ENCODE data around the gene NUBPL. TPM values are rescaled to one million over a fixed set of nuclear protein-coding genes. Genes with fewer than 3 reads are reported as not detected.
A peak's percentile ranks its signal among the peaks of the same experiment; 100 is the strongest.

The NUBPL gene
- total and polyA plus RNA-seq, 5 donors from 2014 or later, result 4.2 to 9.9 (median 7.8) TPM

DNA sequence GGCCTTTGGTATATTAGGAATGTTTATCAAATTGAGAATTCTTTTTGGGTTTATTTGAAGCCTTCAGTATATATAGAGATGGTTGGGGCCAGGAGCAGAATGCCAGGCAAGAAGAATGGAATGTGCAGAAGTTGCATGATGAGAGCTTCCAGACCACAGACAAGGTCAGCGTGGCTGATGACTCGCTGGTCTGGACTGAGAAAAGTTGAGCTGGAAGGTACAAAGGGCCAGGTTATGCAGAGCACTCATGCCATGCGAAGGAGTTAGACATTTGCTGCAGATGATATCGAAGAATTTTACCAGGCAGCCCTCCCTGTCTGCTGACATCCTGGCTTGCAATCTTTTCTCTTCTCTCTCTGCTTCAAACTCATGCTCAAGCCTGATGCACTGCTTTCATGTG, 319.7 kb downstream of the NUBPL start:
- H3K27ac ChIP-seq (ENCODE audit: insufficient read depth, low read length, poor library complexity, severe bottlenecking), result no peak overlapping the region
- no peak overlapping the region for H3K4me3 Mint-ChIP-seq
- peaks cover 4% of the 10 kb centered on the region for H3K27me3 Mint-ChIP-seq
- H3K27me3 ChIP-seq (ENCODE audit: control insufficient read depth, insufficient read depth, low read length), result no peaks in the 10 kb centered on the region
- H3K4me3 ChIP-seq (ENCODE audit: low read depth, low read length), result no peak overlapping the region
- no peak for DNase-seq
- H3K4me1 ChIP-seq (ENCODE audit: control insufficient read depth, insufficient read depth, low read length, poor library complexity, severe bottlenecking), result no peaks in the 10 kb centered on the region
- no peak for ATAC-seq (ENCODE audit: low read depth in 2 of 2)
- no peaks in the 10 kb centered on the region for H3K36me3 ChIP-seq (ENCODE audit: control insufficient read depth, insufficient read depth, low read length)
- peaks cover 0 to 2% (median 0%) of the 10 kb centered on the region in 7 donors for H3K9me3 Mint-ChIP-seq
- no peaks in the 10 kb centered on the region for H3K9me3 ChIP-seq (ENCODE audit: control insufficient read depth in 2 of 2, low read length in 2 of 2)
- H3K36me3 Mint-ChIP-seq, result no peaks in the 10 kb centered on the region
- peaks cover 0 to 2% (median 0%) of the 10 kb centered on the region in 4 donors for H3K4me1 Mint-ChIP-seq
- H3K27ac Mint-ChIP-seq, result peak overlapping the region in 1 of 3 donors; percentile 3

DNA sequence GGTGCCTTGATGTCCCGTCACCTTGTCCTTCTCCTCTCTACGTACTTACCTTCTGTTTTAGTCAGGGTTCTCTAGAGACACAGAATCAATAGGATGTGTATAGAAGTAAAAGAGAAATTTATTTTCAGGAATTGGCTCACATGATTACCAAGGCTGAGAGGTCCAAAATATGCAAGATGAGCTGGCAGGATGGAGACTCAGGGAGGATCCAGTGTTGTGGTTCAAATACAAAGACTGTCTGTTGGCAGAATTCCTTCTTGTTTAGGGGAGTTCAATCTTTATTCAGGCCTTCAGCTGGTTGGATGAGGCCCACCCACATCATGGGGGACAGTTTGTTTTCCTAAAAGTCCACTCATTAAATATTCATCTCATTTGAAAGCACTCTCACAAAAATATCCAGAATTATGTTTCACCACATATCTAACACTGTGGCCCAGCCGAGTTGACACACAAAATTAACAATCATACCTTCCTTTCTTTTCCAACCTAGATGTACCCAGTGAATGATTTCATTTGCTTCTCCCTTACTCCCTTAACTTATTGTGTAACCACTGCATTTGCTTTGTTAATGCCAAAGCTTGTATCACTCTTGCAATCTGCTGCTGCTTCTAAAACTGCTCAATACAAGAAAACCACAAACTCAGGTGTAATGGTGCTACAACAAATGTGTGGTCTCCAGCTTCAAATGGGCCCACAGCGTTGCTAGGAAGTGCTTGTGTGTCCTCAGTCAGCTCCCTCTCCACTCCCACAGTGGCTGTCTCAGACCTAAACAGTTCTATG, 320.5 kb downstream of the NUBPL start:
- no peak overlapping the region for H3K4me3 ChIP-seq (ENCODE audit: low read depth, low read length)
- Mint-ChIP-seq H3K36me3 (no peaks in the 10 kb centered on the region), H3K27ac (no peak overlapping the region), H3K4me3 (no peak overlapping the region), H3K27me3 (peaks cover 4% of the 10 kb centered on the region), H3K4me1 (peaks cover 0 to 2% (median 0%) of the 10 kb centered on the region in 4 donors), H3K9me3 (peaks cover 0 to 2% (median 0%) of the 10 kb centered on the region in 7 donors)
- ATAC-seq (ENCODE audit: low read depth in 2 of 2) (no peak), DNase-seq (no peak)
- no peaks in the 10 kb centered on the region for H3K4me1 ChIP-seq (ENCODE audit: control insufficient read depth, insufficient read depth, low read length, poor library complexity, severe bottlenecking)
- H3K27ac ChIP-seq (ENCODE audit: insufficient read depth, low read length, poor library complexity, severe bottlenecking), result no peak overlapping the region
- no peaks in the 10 kb centered on the region for H3K27me3 ChIP-seq (ENCODE audit: control insufficient read depth, insufficient read depth, low read length)
- no peaks in the 10 kb centered on the region for H3K9me3 ChIP-seq (ENCODE audit: control insufficient read depth in 2 of 2, low read length in 2 of 2)
- no peaks in the 10 kb centered on the region for H3K36me3 ChIP-seq (ENCODE audit: control insufficient read depth, insufficient read depth, low read length)

DNA sequence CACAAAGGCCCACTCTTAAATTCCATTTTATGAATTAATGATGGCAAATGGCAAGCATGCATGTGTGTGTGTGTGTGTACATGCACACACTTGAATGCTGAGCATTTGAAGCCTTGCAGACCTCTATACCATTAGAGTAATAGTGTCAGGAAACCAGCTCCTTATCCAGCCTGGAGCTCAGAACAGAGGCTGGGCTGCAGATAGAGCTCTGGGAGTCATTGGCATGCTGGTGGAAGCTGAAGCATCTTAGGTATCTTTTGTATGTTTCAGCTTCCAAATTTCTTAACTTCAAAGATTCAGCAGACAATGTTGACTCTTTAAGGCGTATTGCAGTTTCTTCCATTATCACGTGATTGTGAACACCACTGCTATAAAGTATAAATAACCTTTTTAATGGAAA, 323.0 kb downstream of the NUBPL start:
- Histone ChIP-seq H3K4me1 (ENCODE audit: control insufficient read depth, insufficient read depth, low read length, poor library complexity, severe bottlenecking) (no peaks in the 10 kb centered on the region), H3K27me3 (ENCODE audit: control insufficient read depth, insufficient read depth, low read length) (no peaks in the 10 kb centered on the region), H3K27ac (ENCODE audit: insufficient read depth, low read length, poor library complexity, severe bottlenecking) (no peak overlapping the region), H3K36me3 (ENCODE audit: control insufficient read depth, insufficient read depth, low read length) (no peaks in the 10 kb centered on the region), H3K9me3 (ENCODE audit: control insufficient read depth in 2 of 2, low read length in 2 of 2) (no peaks in the 10 kb centered on the region), H3K4me3 (ENCODE audit: low read depth, low read length) (no peak overlapping the region)
- Mint-ChIP-seq H3K4me3 (no peak overlapping the region), H3K4me1 (peaks cover 0 to 2% (median 0%) of the 10 kb centered on the region in 4 donors), H3K9me3 (peaks cover 0 to 3% (median 0%) of the 10 kb centered on the region in 7 donors), H3K27me3 (peaks cover 13% of the 10 kb centered on the region), H3K36me3 (no peaks in the 10 kb centered on the region), H3K27ac (no peak overlapping the region)
- ATAC-seq (ENCODE audit: low read depth in 2 of 2) (no peak), DNase-seq (no peak)

DNA sequence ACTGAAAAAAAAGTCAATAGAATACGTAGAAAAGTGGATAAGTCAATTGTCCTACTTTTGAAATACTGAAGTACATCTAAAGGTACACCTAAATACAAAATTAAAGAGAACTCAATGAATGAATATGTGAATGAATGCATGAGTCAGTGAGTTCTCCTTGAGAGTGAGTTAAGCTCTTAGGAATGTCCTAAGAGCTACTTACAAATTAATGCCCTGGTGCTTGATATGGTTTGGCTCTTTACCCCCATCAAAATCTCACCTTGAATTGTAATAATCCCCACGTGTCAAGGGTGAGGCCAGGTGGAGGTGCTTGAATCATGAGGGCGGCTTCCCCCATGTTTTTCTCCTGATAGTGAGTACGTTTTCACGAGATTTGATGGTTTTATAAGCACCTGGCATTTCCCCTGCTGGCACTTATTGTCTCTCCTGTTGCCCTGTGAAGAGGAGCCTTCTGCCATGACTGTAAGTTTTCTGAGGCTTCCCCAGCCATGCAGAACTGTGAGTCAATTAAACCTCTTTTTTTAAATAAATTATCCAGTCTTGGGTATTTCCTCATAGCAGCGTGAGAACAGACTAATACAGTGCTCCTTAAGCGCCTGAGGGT, 323.7 kb downstream of the NUBPL start:
- Histone ChIP-seq H3K36me3 (ENCODE audit: control insufficient read depth, insufficient read depth, low read length) (no peaks in the 10 kb centered on the region), H3K27me3 (ENCODE audit: control insufficient read depth, insufficient read depth, low read length) (no peaks in the 10 kb centered on the region), H3K9me3 (ENCODE audit: control insufficient read depth in 2 of 2, low read length in 2 of 2) (no peaks in the 10 kb centered on the region), H3K4me3 (ENCODE audit: low read depth, low read length) (no peak overlapping the region), H3K4me1 (ENCODE audit: control insufficient read depth, insufficient read depth, low read length, poor library complexity, severe bottlenecking) (no peaks in the 10 kb centered on the region), H3K27ac (ENCODE audit: insufficient read depth, low read length, poor library complexity, severe bottlenecking) (no peak overlapping the region)
- DNase-seq (no peak), ATAC-seq (ENCODE audit: low read depth in 2 of 2) (no peak)
- Mint-ChIP-seq H3K4me3 (no peak overlapping the region), H3K27ac (no peak overlapping the region), H3K36me3 (no peaks in the 10 kb centered on the region), H3K4me1 (no peaks in the 10 kb centered on the region), H3K9me3 (peaks cover 0 to 3% (median 0%) of the 10 kb centered on the region in 7 donors), H3K27me3 (peaks cover 13% of the 10 kb centered on the region)

DNA sequence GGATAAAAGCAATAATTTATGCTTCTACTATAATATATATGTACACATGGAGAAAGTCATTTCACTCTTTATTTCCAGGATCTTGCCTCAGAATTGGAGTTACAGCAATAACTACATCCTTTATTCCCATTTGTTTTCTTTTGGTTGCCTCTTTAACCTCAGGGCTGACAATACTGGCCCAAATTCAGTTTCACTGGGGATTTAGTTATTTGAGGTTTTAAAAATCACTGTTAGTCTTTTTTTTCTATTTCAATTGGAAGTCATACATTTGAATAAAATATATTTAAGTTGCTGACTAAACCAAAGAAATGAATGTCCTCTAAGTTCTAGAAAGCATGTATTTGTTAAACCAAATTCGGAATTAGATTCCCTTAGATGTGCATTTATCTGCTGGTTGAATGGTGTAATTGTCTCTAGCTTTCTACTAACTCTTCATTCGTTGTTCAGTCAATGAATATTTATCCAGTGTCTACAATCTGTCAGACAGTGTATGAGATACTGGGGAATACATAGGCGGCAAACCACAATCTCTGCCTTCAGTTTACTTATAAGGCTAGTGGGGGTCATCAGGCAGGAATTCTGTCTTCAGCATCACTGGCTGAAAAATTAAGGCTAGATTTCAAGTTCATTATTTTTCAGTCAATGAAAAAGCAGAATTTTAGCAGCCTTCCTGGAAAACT, 325.1 kb downstream of the NUBPL start:
- H3K4me1 Mint-ChIP-seq, result no peaks in the 10 kb centered on the region
- DNase-seq (no peak), ATAC-seq (ENCODE audit: low read depth in 2 of 2) (no peak)
- H3K27ac ChIP-seq (ENCODE audit: insufficient read depth, low read length, poor library complexity, severe bottlenecking), result no peak overlapping the region
- no peak overlapping the region for H3K4me3 Mint-ChIP-seq
- H3K36me3 ChIP-seq (ENCODE audit: control insufficient read depth, insufficient read depth, low read length), result no peaks in the 10 kb centered on the region
- no peaks in the 10 kb centered on the region for H3K9me3 ChIP-seq (ENCODE audit: control insufficient read depth in 2 of 2, low read length in 2 of 2)
- H3K27me3 Mint-ChIP-seq, result peaks cover 17% of the 10 kb centered on the region
- no peaks in the 10 kb centered on the region for H3K27me3 ChIP-seq (ENCODE audit: control insufficient read depth, insufficient read depth, low read length)
- H3K36me3 Mint-ChIP-seq, result no peaks in the 10 kb centered on the region
- H3K9me3 Mint-ChIP-seq, result peaks cover 0 to 3% (median 0%) of the 10 kb centered on the region in 7 donors
- H3K4me3 ChIP-seq (ENCODE audit: low read depth, low read length), result no peak overlapping the region
- no peak overlapping the region for H3K27ac Mint-ChIP-seq
- no peaks in the 10 kb centered on the region for H3K4me1 ChIP-seq (ENCODE audit: control insufficient read depth, insufficient read depth, low read length, poor library complexity, severe bottlenecking)

DNA sequence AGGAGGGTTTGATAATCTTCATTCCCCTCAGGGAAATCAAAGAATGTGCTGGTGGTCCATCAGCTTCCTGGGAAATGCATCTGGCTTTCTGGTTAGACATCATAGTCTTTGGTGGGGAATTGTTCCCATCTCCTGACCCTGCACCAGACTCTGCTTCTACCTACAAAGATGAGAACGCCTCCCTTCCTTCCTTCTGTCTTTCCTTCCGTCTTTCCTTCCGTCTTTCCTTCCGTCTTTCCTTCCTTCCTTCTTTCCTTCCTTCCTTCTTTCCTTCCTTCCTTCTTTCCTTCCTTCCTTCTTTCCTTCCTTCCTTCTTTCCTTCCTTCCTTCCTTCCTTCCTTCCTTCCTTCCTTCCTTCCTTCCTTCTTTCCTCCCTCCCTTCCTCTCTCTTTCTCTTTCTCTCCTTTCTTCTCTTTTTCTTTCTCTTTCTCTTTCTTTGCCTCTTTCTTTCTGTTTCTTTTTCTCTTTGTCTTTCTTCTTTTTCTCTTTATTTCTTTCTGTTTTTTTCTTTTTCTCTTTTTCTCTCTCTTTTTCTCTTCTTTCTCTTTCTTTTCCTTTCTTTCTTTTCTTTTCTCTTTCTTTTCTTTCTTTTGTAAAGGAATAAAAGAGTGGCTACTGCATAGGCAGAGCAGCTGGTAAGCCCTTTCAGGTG, 326.9 kb downstream of the NUBPL start:
- H3K27me3 Mint-ChIP-seq, result peaks cover 17% of the 10 kb centered on the region
- no peaks in the 10 kb centered on the region for H3K27me3 ChIP-seq (ENCODE audit: control insufficient read depth, insufficient read depth, low read length)
- DNase-seq, result no peak
- H3K4me1 ChIP-seq (ENCODE audit: control insufficient read depth, insufficient read depth, low read length, poor library complexity, severe bottlenecking), result no peaks in the 10 kb centered on the region
- H3K27ac Mint-ChIP-seq, result no peak overlapping the region
- H3K36me3 ChIP-seq (ENCODE audit: control insufficient read depth, insufficient read depth, low read length), result no peaks in the 10 kb centered on the region
- peaks cover 0 to 3% (median 0%) of the 10 kb centered on the region in 7 donors for H3K9me3 Mint-ChIP-seq
- no peaks in the 10 kb centered on the region for H3K9me3 ChIP-seq (ENCODE audit: control insufficient read depth in 2 of 2, low read length in 2 of 2)
- no peak for ATAC-seq (ENCODE audit: low read depth in 2 of 2)
- H3K4me3 Mint-ChIP-seq, result no peak overlapping the region
- H3K36me3 Mint-ChIP-seq, result no peaks in the 10 kb centered on the region
- no peak overlapping the region for H3K4me3 ChIP-seq (ENCODE audit: low read depth, low read length)
- H3K27ac ChIP-seq (ENCODE audit: insufficient read depth, low read length, poor library complexity, severe bottlenecking), result no peak overlapping the region
- no peaks in the 10 kb centered on the region for H3K4me1 Mint-ChIP-seq

DNA sequence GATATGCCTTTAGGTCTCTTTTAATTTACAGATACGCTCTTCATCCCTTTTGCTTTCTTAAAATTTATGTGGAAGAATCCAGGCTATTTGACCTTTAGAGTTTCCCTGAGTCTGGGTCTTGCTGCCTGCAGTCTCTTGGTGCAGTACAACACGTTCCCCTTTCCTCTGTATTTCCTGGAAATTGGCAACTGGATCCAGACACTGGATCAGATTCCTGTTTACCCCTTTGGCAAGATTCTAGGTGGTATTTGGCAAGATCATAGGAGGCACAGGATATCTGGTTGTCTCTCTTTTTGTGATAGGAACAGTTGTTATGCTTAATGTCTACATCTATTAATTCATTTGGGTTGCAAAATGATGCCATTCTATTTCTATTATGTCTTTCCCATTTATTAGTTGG, 328.1 kb downstream of the NUBPL start:
- ATAC-seq (ENCODE audit: low read depth in 2 of 2), result no peak
- Mint-ChIP-seq H3K4me1 (no peaks in the 10 kb centered on the region), H3K9me3 (peaks cover 0 to 3% (median 0%) of the 10 kb centered on the region in 7 donors), H3K27ac (peak overlapping the region in 2 of 3 donors; percentile 6 to 26), H3K27me3 (peaks cover 17% of the 10 kb centered on the region), H3K4me3 (no peak overlapping the region), H3K36me3 (no peaks in the 10 kb centered on the region)
- no peak for DNase-seq
- H3K4me1 ChIP-seq (ENCODE audit: control insufficient read depth, insufficient read depth, low read length, poor library complexity, severe bottlenecking), result no peaks in the 10 kb centered on the region
- H3K4me3 ChIP-seq (ENCODE audit: low read depth, low read length), result no peak overlapping the region
- no peaks in the 10 kb centered on the region for H3K9me3 ChIP-seq (ENCODE audit: control insufficient read depth in 2 of 2, low read length in 2 of 2)
- no peaks in the 10 kb centered on the region for H3K27me3 ChIP-seq (ENCODE audit: control insufficient read depth, insufficient read depth, low read length)
- H3K36me3 ChIP-seq (ENCODE audit: control insufficient read depth, insufficient read depth, low read length), result no peaks in the 10 kb centered on the region
- no peak overlapping the region for H3K27ac ChIP-seq (ENCODE audit: insufficient read depth, low read length, poor library complexity, severe bottlenecking)
